Gastrocnemius medialis (tissue), 4 donors: ENCODE results near the gene RCAN2.

ENCODE experiments used
- CTCF ChIP-seq, 5 experiments: fragments of 450-650 bp in 3 of 5; fragments of 200-600 bp in 2 of 5; sonication (generic) in 2 of 5; IDR thresholded peaks in 4 of 5; conservative IDR thresholded peaks in 1 of 5; 1 replicate in 4 of 5; 2 replicates in 1 of 5; pipeline ENCODE4 v1.5.1; 2016 to 2019; ENCODE audit warnings: antibody characterized with exemption in 5 of 5, mild to moderate bottlenecking in 3 of 5, moderate library complexity in 3 of 5
- POLR2A ChIP-seq, 2 donors: fragments of 450-650 bp; IDR thresholded peaks; one replicate each; pipeline ENCODE4 v1.6.1; 2017; ENCODE audit warnings: antibody characterized with exemption in 2 of 2, mild to moderate bottlenecking in 2 of 2, moderate library complexity in 2 of 2

GRCh38 chr6:46201702-46202101 is 289.5 kb downstream of the RCAN2 start:
- TF ChIP-seq CTCF (IDR thresholded peaks at IDR 0.05 in 4 of 5, conservative IDR thresholded peaks at IDR 0.05 in 1 of 5) (no peak), POLR2A (IDR thresholded peaks at IDR 0.05) (no peak)
